Heart left ventricle (tissue), 16 donors: ENCODE results near the gene GPRIN1. TPM values are rescaled to one million over a fixed set of nuclear protein-coding genes. Genes with fewer than 3 reads are reported as not detected.

Experiments
- ATAC-seq, 4 donors: fragments of 200-7000 bp; cut with Tn5 transposase; one replicate each; pipeline ENCODE4 v1.9.1; 2020 to 2022; ENCODE audit warnings: moderate library complexity in 4 of 4, mild to moderate bottlenecking in 3 of 4, moderate number of reproducible peaks in 1 of 4
- DNase-seq, 5 donors: peaks; one replicate each; pipeline ENCODE4 v3.0.0-alpha.2; 2020
- H3K27ac ChIP-seq, 12 donors: fragments of 200-600 bp; sonication (generic) in 4 of 12; one replicate each; pipeline versions ENCODE4 v1.5.0 to v1.8.0; 2016 to 2022; ENCODE audit warnings: mild to moderate bottlenecking in 2 of 12
- H3K27me3 ChIP-seq, 9 donors: fragments of 200-600 bp; sonication (generic) in 2 of 9; one replicate each; pipeline versions ENCODE4 v1.5.1 to v1.8.0; 2016 to 2022; ENCODE audit warnings: mild to moderate bottlenecking in 3 of 9
- H3K36me3 ChIP-seq, 9 donors: fragments of 200-600 bp; sonication (generic) in 2 of 9; one replicate each; pipeline versions ENCODE4 v1.5.0 to v1.8.0; 2018 to 2022; ENCODE audit warnings: mild to moderate bottlenecking in 2 of 9
- H3K4me1 ChIP-seq, 12 donors: fragments of 200-600 bp; sonication (generic) in 4 of 12; one replicate each; pipeline versions ENCODE4 v1.5.0 to v1.8.0; 2016 to 2022; ENCODE audit warnings: mild to moderate bottlenecking in 3 of 12
- H3K4me3 ChIP-seq, 12 donors: fragments of 200-600 bp; sonication (generic) in 4 of 12; one replicate each; pipeline versions ENCODE4 v1.5.0 to v1.8.0; 2017 to 2022; ENCODE audit warnings: mild to moderate bottlenecking in 9 of 12, moderate library complexity in 4 of 12
- H3K9me3 ChIP-seq, 12 donors: fragments of 200-600 bp; sonication (generic) in 4 of 12; one replicate each; pipeline versions ENCODE4 v1.5.0 to v1.8.0; 2016 to 2022; ENCODE audit warnings: mild to moderate bottlenecking in 1 of 12
- CTCF ChIP-seq, 12 donors: fragments of 200-600 bp; sonication (generic) in 4 of 12; IDR thresholded peaks; one replicate each; pipeline versions ENCODE4 v1.5.0 to v1.8.0; 2018 to 2022; ENCODE audit warnings: antibody characterized with exemption in 12 of 12, mild to moderate bottlenecking in 5 of 12
- POLR2A ChIP-seq, 2 donors: fragments of 450-650 bp; IDR thresholded peaks; one replicate each; pipeline ENCODE4 v1.6.1; 2017; ENCODE audit warnings: antibody characterized with exemption in 2 of 2, mild to moderate bottlenecking in 2 of 2, moderate library complexity in 2 of 2
- WGBS, 4 donors: extraction: QIAGEN DNeasy Blood & Tissue Kit in 2 of 4; methylation state at CpG; one replicate each; pipeline versions ENCODE4 v1.1.5 to v1.1.7; 2013 to 2018; 5-methylcytosine and 5-hydroxymethylcytosine counted together
- intact Hi-C, 10 donors: fragments of 100-400 bp; cut with DNase I; formaldehyde crosslinking; loops; one replicate each; pipeline versions ENCODE4 v1.11.1 to v1.14.2; 2022
- polyA plus RNA-seq, 2 donors: library from polyadenylated mRNA; stranded (reverse); fragments of 200-250 nt; gene quantifications; one replicate each; pipeline ENCODE4 v1.2.3, GENCODE V29; 2013
- total RNA-seq, 9 donors: library from RNA; depleted of rRNA in 2 of 9; stranded (reverse); fragments of >200 nt in 2 of 9; fragmentation: NEBNext Ultra II Directional in 3 of 9; extraction: Animal tissue kit (Norgen Biotek cat#: 25700) in 3 of 9; gene quantifications; one replicate each; pipeline versions ENCODE4 v1.1.0 to v1.2.4, GENCODE V29; 2016 to 2023
- donor health status: ischemic (EF 13 %, LVEDD 7.1; RV severe dilation, severe dysfunction).
- donor health status: healthy with polysubstance abuse.
- donor health status: DM: no; HTN: yes; CAD: no.
- donor health status: DM: no; HTN: no; CAD: no.
- donor health status: ischemic (EF 25% LVEDD 6.9; RV normal size, moderate dysfunction).
- donor health status: ischemic (EF 25% LVEDD 5.7; RV mildly dilated, moderate dysfunction).
- donor health status: healthy.
- donor health status: DM: yes; HTN: yes; CAD: no.
- donor health status: ischemic (EF 35%, LVEDD 5.7; RV mildly dilated, moderate dysfunction).
- donor health status: nonischemic (EF 11% LVEDD 7.7; RV severe dilation, severe dysfunction).
- donor health status: DM: yes; HTN: yes; CAD: no.
- donor health status: PGD.
- donor health status: ischemic (EF 29% LVEDD 5.4; RV normal size, mild dysfunction).
- donor health status: nonischemic (EF 23%, LVEDD 6.1; RV moderate dilation, normal function).

GPRIN1 gene
- total and polyA plus RNA-seq, 11 donors = 0.15 to 1.9 (median 0.36) TPM

DNA sequence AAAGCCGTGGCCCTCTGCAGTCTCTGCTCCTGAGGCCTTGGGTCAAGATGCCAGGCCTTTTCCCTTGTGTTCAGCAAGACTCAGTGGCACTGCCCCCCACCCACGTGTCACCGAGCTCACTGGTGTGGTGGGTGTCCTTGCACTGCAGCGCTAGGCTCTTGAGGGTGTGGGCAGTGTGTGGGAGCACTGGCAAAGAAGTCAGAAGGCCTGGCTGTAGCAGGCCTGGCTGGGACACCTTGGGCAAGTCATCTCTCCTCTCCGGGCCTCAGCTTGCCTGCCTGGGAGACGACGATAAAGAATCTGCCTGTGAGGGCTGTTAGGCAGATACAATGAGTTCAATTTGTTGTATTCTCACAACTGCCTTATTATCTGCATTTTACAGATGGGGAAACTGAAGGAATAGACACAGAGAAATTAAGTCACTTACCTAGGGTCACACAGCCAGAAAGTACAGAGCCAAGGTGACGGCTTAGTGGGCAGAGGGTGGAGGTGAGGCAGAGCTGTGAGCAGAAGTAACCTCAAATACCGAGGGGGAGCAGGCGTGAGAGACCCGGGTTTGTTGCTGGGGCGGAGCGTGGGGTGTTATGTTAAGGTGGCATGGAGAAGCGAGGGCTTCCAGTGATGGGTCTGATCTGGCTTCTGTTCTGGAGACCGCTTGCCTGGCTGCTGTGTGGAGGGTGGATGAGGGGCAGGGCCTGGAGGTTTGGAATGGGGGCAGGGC, 38.7 kb upstream of the GPRIN1 start:
- Histone ChIP-seq H3K4me1 (peaks cover 0 to 32% (median 14%) of the 10 kb centered on the region in 12 donors), H3K27ac (peak overlapping the region in 5 of 12 donors; percentile 81 to 88 (median 85)), H3K4me3 (peak overlapping the region in 10 of 12 donors; percentile 67 to 96 (median 86)), H3K36me3 (peaks cover 0 to 13% (median 10%) of the 10 kb centered on the region in 9 donors), H3K9me3 (no peaks in the 10 kb centered on the region), H3K27me3 (no peaks in the 10 kb centered on the region)
- WGBS, 4 donors = 80 to 84% (median 81%) methylated on average over 13 to 15 of the region's 15 CpGs
- intact Hi-C loops = loop anchor here in 5 of 10 donors (5.0 to 10.0 kb wide), 3 partner anchors 74 to 284 kb away; partner anchors contain the start of genes ARL10 (in 1 of the 5) and KIAA1191 (in 1 of the 5)
- ATAC-seq = no peak
- no peak for DNase-seq
- TF ChIP-seq POLR2A (IDR thresholded peaks at IDR 0.05) (no peak), CTCF (IDR thresholded peaks at IDR 0.05) (no peak)

GRCh38 chr5:176647843-176648473, 38.0 kb upstream of the GPRIN1 start:
- peak overlapping the region; percentile 43 to 96 (median 84) for H3K4me3 ChIP-seq
- peaks cover 0 to 7% (median 5%) of the 10 kb centered on the region in 9 donors for H3K36me3 ChIP-seq
- H3K27ac ChIP-seq = peak overlapping the region in 11 of 12 donors; percentile 54 to 88 (median 83)
- no peak for TF ChIP-seq POLR2A (IDR thresholded peaks at IDR 0.05)
- DNase-seq (peak; percentile 54 to 77 (median 59)), ATAC-seq (peak in 1 of 4 donors; percentile 2)
- peaks cover 0 to 32% (median 14%) of the 10 kb centered on the region in 12 donors for H3K4me1 ChIP-seq
- no peaks in the 10 kb centered on the region for H3K9me3 ChIP-seq
- intact Hi-C loops = loop anchor here in 6 of 10 donors (2.0 to 10.0 kb wide), 4 partner anchors 73 to 283 kb away; partner anchors contain the start of genes ARL10 (in 1 of the 6) and KIAA1191 (in 1 of the 6)
- H3K27me3 ChIP-seq = no peaks in the 10 kb centered on the region
- WGBS, 4 donors = 4 to 25% (median 12%) methylated on average over 4 to 20 of the region's 20 CpGs

DNA sequence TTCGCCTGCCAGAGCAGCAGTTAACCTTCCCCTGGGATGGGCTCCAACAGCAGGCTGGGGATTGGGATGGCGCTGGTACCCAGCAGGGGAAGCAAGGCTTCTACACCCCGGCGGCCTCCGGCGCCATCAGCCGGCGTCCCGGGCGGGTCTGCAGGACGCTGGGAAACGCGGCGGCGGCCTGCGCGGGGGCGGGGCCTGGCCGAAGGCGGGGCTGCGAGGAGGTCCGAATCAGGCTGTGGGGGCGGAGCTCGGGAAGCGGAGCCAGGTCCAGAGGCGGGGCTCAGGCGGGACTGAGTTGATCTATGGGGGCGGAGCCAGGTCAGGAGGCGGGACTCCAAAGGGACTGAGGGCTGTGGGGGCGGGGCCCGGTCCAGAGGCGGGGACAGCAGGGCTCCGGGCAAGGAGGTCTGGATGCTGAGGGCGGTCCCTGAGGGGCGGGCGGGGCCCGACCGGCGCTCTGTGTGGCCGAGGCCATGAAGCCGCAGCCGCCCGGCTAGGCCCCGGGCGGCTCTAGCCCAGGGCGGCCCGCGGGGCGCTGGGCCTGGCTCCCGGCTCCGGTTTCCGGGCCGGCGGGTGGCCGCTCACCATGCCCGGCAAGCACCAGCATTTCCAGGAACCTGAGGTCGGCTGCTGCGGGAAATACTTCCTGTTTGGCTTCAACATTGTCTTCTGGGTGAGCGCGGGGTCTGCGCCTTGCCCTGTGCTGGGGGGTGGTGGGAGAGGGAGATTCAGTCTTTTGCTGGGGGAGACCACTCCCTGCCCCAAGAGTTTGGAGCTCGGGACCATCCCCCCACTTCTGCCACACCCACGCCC, 37.3 kb upstream of the GPRIN1 start, which contains the start of gene TSPAN17:
TSS of gene TSPAN17 (plus strand) at position 455 of the 813 bp plus-strand sequence. CDS start at position 587, 132 bp downstream.
- DNase-seq (peak; percentile 100), ATAC-seq (peak; percentile 98 to 100 (median 98))
- 0 to 1% (median 1%) methylated on average over 28 to 63 of the region's 63 CpGs for WGBS, 4 donors
- no peaks in the 10 kb centered on the region for H3K27me3 ChIP-seq
- peaks cover 0 to 32% (median 14%) of the 10 kb centered on the region in 12 donors for H3K4me1 ChIP-seq
- no peaks in the 10 kb centered on the region for H3K9me3 ChIP-seq
- intact Hi-C loops = loop anchor here in 6 of 10 donors (2.0 to 10.0 kb wide), 4 partner anchors 72 to 282 kb away; partner anchors contain the start of genes ARL10 (in 1 of the 6) and KIAA1191 (in 1 of the 6)
- peak in 8 of 12 donors; percentile 26 to 63 (median 40) for TF ChIP-seq CTCF (IDR thresholded peaks at IDR 0.05)
- peak; percentile 29 to 83 for TF ChIP-seq POLR2A (IDR thresholded peaks at IDR 0.05)
- no peaks in the 10 kb centered on the region for H3K36me3 ChIP-seq
- peak within 1 kb of the TSS in 11 of 12 donors; percentile 54 to 88 (median 84) for H3K27ac ChIP-seq
- peak within 1 kb of the TSS; percentile 43 to 96 (median 84) for H3K4me3 ChIP-seq

- no peaks in the 10 kb centered on the region for H3K9me3 ChIP-seq
Observed at GRCh38 chr5:176646707-176647029, 36.7 kb upstream of the GPRIN1 start.

More at GRCh38 chr5:176646707-176647029, 36.7 kb upstream of the GPRIN1 start:
- intact Hi-C loops = loop anchor here in 6 of 10 donors (2.0 to 10.0 kb wide), 4 partner anchors 72 to 282 kb away; partner anchors contain the start of genes ARL10 (in 1 of the 6) and KIAA1191 (in 1 of the 6)
- Histone ChIP-seq H3K27ac (peak overlapping the region in 11 of 12 donors; percentile 53 to 88 (median 81)), H3K27me3 (no peaks in the 10 kb centered on the region), H3K4me3 (peak overlapping the region in 11 of 12 donors; percentile 26 to 96 (median 81)), H3K36me3 (no peaks in the 10 kb centered on the region), H3K4me1 (peaks cover 0 to 32% (median 14%) of the 10 kb centered on the region in 12 donors)
- no peak for DNase-seq
- no peak for TF ChIP-seq POLR2A (IDR thresholded peaks at IDR 0.05)
- TF ChIP-seq CTCF (IDR thresholded peaks at IDR 0.05) = no peak
- WGBS, 4 donors = 21 to 26% (median 23%) methylated on average over 8 to 11 of the region's 11 CpGs
- ATAC-seq = no peak
